Heart left ventricle (tissue), 13 donors: ENCODE data around the gene PSMD11.
"Not testable (repeated sequence)": the region's sequence is repeated elsewhere in the genome, so short reads cannot be mapped to it uniquely, and the experiment has no call there.

Experiments
- POLR2A ChIP-seq, 2 donors: fragments of 450-650 bp; IDR thresholded peaks; one replicate each; pipeline ENCODE4 v1.6.1; 2017; ENCODE audit warnings: antibody characterized with exemption in 2 of 2, mild to moderate bottlenecking in 2 of 2, moderate library complexity in 2 of 2
- TF ChIP-seq, protein P1 (sequence below), 12 donors: fragments of 200-600 bp; sonication (generic) in 4 of 12; IDR thresholded peaks; one replicate each; pipeline versions ENCODE4 v1.5.0 to v1.8.0; 2018 to 2022; ENCODE audit warnings: antibody characterized with exemption in 12 of 12, mild to moderate bottlenecking in 5 of 12
- donor health status: ischemic (EF 13 %, LVEDD 7.1; RV severe dilation, severe dysfunction).
- donor health status: DM: no; HTN: yes; CAD: no.
- donor health status: DM: no; HTN: no; CAD: no.
- donor health status: ischemic (EF 25% LVEDD 6.9; RV normal size, moderate dysfunction).
- donor health status: ischemic (EF 25% LVEDD 5.7; RV mildly dilated, moderate dysfunction).
- donor health status: ischemic (EF 35%, LVEDD 5.7; RV mildly dilated, moderate dysfunction).
- donor health status: nonischemic (EF 11% LVEDD 7.7; RV severe dilation, severe dysfunction).
- donor health status: DM: yes; HTN: yes; CAD: no.
- donor health status: PGD.
- donor health status: ischemic (EF 29% LVEDD 5.4; RV normal size, mild dysfunction).
- donor health status: nonischemic (EF 23%, LVEDD 6.1; RV moderate dilation, normal function).

- TF ChIP-seq, protein P1, sequence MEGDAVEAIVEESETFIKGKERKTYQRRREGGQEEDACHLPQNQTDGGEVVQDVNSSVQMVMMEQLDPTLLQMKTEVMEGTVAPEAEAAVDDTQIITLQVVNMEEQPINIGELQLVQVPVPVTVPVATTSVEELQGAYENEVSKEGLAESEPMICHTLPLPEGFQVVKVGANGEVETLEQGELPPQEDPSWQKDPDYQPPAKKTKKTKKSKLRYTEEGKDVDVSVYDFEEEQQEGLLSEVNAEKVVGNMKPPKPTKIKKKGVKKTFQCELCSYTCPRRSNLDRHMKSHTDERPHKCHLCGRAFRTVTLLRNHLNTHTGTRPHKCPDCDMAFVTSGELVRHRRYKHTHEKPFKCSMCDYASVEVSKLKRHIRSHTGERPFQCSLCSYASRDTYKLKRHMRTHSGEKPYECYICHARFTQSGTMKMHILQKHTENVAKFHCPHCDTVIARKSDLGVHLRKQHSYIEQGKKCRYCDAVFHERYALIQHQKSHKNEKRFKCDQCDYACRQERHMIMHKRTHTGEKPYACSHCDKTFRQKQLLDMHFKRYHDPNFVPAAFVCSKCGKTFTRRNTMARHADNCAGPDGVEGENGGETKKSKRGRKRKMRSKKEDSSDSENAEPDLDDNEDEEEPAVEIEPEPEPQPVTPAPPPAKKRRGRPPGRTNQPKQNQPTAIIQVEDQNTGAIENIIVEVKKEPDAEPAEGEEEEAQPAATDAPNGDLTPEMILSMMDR (IDR thresholded peaks at IDR 0.05): not testable (repeated sequence)
- not testable (repeated sequence) for TF ChIP-seq POLR2A (IDR thresholded peaks at IDR 0.05)
These were observed 6.1 kb downstream of the PSMD11 start for GRCh38 chr17:32450379-32450778.
